ENCODE data around the gene DNMT3A. TPM values are rescaled to one million over a fixed set of nuclear protein-coding genes. Genes with fewer than 3 reads are reported as not detected.

DNMT3A gene
- total RNA-seq, 1 donor from 2014 or later, result 49.9 TPM

GRCh38 chr2:25279091-25279651, 62.6 kb downstream of the DNMT3A start:
- H3K27me3 Mint-ChIP-seq, result no peaks in the 10 kb centered on the region
- H3K36me3 Mint-ChIP-seq (ENCODE audit: low read depth), result peaks cover 25% of the 10 kb centered on the region
- H3K27ac Mint-ChIP-seq, result peak overlapping the region; percentile 85
- intact Hi-C loops (cut with micrococcal nuclease), result loop anchor here (1.0 to 10.0 kb wide), 11 partner anchors 15 to 1068 kb away; partner anchors contain the start of genes ADGRF3 and SELENOI
- ATAC-seq (ENCODE audit: low read depth), result peak; percentile 77
- ChIA-PET POLR2A (interaction anchor here (0.5 to 2.4 kb wide), 12 partner anchors 12 to 919 kb away, joined by 3 to 21 read pairs (median 4); partner anchors contain the start of gene ITSN2), CTCF (interaction anchor here (0.9 to 3.7 kb wide), 6 partner anchors 16 to 245 kb away, joined by 3 to 20 read pairs (median 4); no protein-coding TSS in a partner anchor)
- H3K4me1 Mint-ChIP-seq, result peaks cover 71% of the 10 kb centered on the region
- DNase-seq, result peak; percentile 54
- TF ChIP-seq CTCF (IDR thresholded peaks at IDR 0.05), result no peak
- H3K4me3 Mint-ChIP-seq, result peak overlapping the region; percentile 75
- H3K9me3 Mint-ChIP-seq, result no peaks in the 10 kb centered on the region

- intact Hi-C loops (cut with micrococcal nuclease), result loop anchor here (1.0 to 10.0 kb wide), 6 partner anchors 65 to 1070 kb away; partner anchors contain the start of genes ADGRF3 and SELENOI
- peak overlapping the region; percentile 76 for H3K27ac Mint-ChIP-seq
- peak; percentile 70 for DNase-seq
- peaks cover 88% of the 10 kb centered on the region for H3K4me1 Mint-ChIP-seq
- peak overlapping the region; percentile 67 for H3K4me3 Mint-ChIP-seq
- CTCF ChIA-PET, result interaction anchor here (0.6 to 3.7 kb wide), 6 partner anchors 13 to 290 kb away, joined by 3 to 20 read pairs (median 7); no protein-coding TSS in a partner anchor
- peaks cover 24% of the 10 kb centered on the region for H3K36me3 Mint-ChIP-seq (ENCODE audit: low read depth)
- ATAC-seq (ENCODE audit: low read depth), result peak; percentile 13
- H3K27me3 Mint-ChIP-seq, result no peaks in the 10 kb centered on the region
- TF ChIP-seq CTCF (IDR thresholded peaks at IDR 0.05), result no peak
- POLR2A ChIA-PET, result interaction anchor here (0.6 to 2.0 kb wide), 8 partner anchors 25 to 483 kb away, joined by 3 to 9 read pairs (median 5); partner anchors contain the start of genes CENPO, POMC and PTRHD1
- H3K9me3 Mint-ChIP-seq, result no peaks in the 10 kb centered on the region
Observed at GRCh38 chr2:25276569-25277465, 64.9 kb downstream of the DNMT3A start.

DNA sequence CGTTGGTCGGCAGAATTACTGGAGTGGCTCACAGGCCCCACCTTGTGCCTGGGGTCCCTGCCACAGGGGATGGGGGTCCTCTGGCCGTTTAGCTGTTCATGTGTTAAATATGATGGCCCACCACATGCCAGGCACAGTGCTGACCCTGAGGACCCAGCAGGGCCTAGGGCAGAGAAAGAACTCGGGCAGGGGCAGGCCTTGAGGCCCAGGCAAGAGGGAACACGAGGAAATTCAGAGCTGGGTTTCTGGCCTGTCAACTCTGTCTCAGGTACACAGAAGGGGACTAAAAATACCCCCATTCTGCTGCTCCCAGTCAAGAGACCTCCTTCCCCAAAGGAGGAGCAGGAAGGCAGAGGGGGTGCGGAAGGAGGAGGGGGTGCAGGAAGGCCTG, 66.2 kb downstream of the DNMT3A start:
- POLR2A ChIA-PET, result interaction anchor here (1.1 to 2.0 kb wide), 3 partner anchors 26 to 107 kb away, joined by 3 to 9 read pairs (median 8); partner anchors contain the start of gene POMC
- peaks cover 17% of the 10 kb centered on the region for H3K36me3 Mint-ChIP-seq (ENCODE audit: low read depth)

DNA sequence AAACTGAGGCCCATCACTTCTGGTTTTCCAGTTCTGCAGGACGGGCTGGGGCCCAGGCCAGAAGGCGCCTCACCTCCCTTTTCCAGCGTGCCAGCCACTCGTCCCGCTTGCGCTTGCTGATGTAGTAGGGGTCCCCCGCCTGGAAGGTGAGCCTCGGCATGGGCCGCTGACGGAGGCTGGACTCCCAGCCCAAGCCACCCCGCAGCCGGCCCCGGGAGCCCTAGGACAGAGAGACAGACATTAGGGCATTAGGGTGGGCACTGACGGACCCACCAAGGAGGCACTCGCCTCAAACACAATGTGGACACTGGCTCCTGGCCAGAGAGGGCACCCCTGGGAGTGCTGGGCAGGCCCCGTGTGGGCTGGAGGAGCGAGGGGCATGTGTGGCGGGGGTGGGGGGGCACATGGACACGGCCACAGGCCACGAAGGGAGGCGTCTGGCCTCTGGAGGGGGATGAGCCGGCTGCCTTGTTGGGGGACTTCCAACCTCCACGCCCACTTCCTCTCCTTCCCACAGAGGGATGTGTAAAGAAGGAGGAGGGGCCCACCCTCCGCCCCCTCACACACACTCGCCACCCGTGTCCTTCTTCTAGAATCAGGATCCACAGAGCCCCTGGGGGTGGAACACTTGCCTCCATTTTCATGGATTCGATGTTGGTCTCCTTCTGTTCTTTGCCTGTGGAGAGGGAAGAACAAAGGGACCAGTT, 66.7 kb downstream of the DNMT3A start:
- H3K36me3 Mint-ChIP-seq (ENCODE audit: low read depth), result peaks cover 22% of the 10 kb centered on the region
- ATAC-seq (ENCODE audit: low read depth), result peak; percentile 15
- peak; percentile 32 for DNase-seq
- H3K27ac Mint-ChIP-seq, result peak overlapping the region; percentile 94
- CTCF ChIA-PET, result interaction anchor here (1.5 kb wide), 1 partner anchor 109 kb away, joined by 8 read pairs; no protein-coding TSS in a partner anchor
- peaks cover 74% of the 10 kb centered on the region for H3K4me1 Mint-ChIP-seq
- no peaks in the 10 kb centered on the region for H3K27me3 Mint-ChIP-seq
- H3K4me3 Mint-ChIP-seq, result no peak overlapping the region
- H3K9me3 Mint-ChIP-seq, result no peaks in the 10 kb centered on the region
- no peak for TF ChIP-seq CTCF (IDR thresholded peaks at IDR 0.05)
- POLR2A ChIA-PET, result interaction anchor here (2.0 kb wide), 2 partner anchors 20 to 27 kb away, joined by 9 to 14 read pairs; no protein-coding TSS in a partner anchor
- intact Hi-C loops (cut with micrococcal nuclease), result loop anchor here (2.0 to 10.0 kb wide), 5 partner anchors 22 to 1072 kb away; partner anchors contain the start of genes ADGRF3 and SELENOI

More for the DNA sequence above, 66.2 kb downstream of the DNMT3A start:
- no peaks in the 10 kb centered on the region for H3K27me3 Mint-ChIP-seq
- no peaks in the 10 kb centered on the region for H3K9me3 Mint-ChIP-seq
- ATAC-seq (ENCODE audit: low read depth) (no peak), DNase-seq (no peak)
- H3K4me3 Mint-ChIP-seq, result no peak overlapping the region
- CTCF ChIA-PET, result interaction anchor here (1.0 to 1.5 kb wide), 2 partner anchors 51 to 110 kb away, joined by 3 to 8 read pairs; no protein-coding TSS in a partner anchor
- no peak for TF ChIP-seq CTCF (IDR thresholded peaks at IDR 0.05)
- H3K4me1 Mint-ChIP-seq, result peaks cover 79% of the 10 kb centered on the region
- H3K27ac Mint-ChIP-seq, result peak overlapping the region; percentile 56
- intact Hi-C loops (cut with micrococcal nuclease), result loop anchor here (2.0 to 10.0 kb wide), 5 partner anchors 23 to 1072 kb away; partner anchors contain the start of genes ADGRF3 and SELENOI

Measured in activated B cell treated with CpG ODN at 0.5 μM for 24 hours (primary cell).